Fibroblast of villous mesenchyme (primary cell): ENCODE results near the gene POC1A. TPM values are rescaled to one million over a fixed set of nuclear protein-coding genes. Genes with fewer than 3 reads are reported as not detected.

Experiments used
- DNase-seq: peaks from one replicate; pipeline ENCODE4 v3.0.0-alpha.2; 2010; ENCODE audit warnings: low read depth
- H3K4me3 ChIP-seq: 2 replicates; pipeline ENCODE4 v1.5.1; 2011; ENCODE audit warnings: low read depth, mild to moderate bottlenecking, low read length
- total RNA-seq: library from RNA; depleted of rRNA; stranded (reverse); fragments of >200 nt; gene quantifications from 2 replicates; pipeline ENCODE4 v1.2.3, GENCODE V29; 2012
- TF ChIP-seq, protein P1 (sequence below): IDR thresholded peaks from 2 replicates; pipeline ENCODE4 v1.5.1; 2012; ENCODE audit warnings: low read depth, mild to moderate bottlenecking, low read length; ENCODE audit not compliant: insufficient read depth

Gene POC1A
- total RNA-seq, 1 donor: 5.6 TPM

DNA sequence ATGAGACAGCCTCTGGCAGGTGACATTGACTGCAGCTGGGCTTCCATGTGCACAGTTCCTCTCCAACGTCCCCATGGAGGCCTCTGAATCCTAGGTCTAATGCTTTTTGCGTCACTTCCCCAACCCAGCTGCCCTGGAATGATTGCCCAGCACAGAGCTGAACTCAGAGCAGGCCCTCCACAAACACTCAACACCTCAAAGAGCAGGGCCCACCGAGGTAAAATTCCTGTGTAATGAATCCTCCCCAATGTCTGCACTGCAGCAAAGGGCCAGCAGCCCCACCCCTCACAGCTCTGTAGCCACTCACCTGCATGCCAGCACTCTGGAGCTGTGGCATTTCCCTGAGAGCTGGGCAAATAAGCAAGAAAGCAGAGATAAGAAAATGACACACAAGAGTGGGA is 55.2 kb downstream of the POC1A start:
- TF ChIP-seq, protein P1, sequence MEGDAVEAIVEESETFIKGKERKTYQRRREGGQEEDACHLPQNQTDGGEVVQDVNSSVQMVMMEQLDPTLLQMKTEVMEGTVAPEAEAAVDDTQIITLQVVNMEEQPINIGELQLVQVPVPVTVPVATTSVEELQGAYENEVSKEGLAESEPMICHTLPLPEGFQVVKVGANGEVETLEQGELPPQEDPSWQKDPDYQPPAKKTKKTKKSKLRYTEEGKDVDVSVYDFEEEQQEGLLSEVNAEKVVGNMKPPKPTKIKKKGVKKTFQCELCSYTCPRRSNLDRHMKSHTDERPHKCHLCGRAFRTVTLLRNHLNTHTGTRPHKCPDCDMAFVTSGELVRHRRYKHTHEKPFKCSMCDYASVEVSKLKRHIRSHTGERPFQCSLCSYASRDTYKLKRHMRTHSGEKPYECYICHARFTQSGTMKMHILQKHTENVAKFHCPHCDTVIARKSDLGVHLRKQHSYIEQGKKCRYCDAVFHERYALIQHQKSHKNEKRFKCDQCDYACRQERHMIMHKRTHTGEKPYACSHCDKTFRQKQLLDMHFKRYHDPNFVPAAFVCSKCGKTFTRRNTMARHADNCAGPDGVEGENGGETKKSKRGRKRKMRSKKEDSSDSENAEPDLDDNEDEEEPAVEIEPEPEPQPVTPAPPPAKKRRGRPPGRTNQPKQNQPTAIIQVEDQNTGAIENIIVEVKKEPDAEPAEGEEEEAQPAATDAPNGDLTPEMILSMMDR: no peak
- H3K4me3 ChIP-seq: no peak overlapping the region
- DNase-seq: no peak

DNA sequence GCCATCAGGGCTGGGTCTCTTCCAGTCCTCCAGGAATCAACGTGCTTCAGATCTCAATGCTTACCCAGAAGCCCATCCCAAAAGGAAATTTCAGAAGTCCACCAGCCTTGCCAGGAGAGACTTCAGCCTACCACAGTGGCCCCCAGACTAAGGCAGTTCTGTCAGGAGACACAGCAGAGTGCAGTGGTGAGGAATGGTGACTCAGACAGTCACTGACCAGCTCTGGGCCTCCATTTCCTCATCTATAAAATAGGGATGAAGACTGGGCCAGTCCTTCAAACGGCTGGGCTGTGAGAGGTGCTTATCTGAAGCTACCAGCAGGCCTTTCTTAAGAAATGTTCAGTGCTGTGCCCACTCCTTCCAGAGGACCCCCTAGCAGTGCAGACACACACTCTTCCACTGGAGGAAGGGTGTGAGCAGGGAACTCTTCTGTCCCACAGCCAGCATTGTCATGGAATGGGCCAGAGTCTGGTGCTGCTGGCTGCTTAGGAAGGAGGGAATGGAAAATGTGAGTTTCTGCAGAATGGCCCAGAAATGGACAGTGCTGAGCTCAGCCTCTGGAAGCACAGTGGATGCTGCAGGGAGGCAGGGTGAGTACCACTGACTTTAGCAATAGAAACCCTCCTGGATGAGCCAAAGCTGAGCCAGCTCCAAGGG is 56.2 kb downstream of the POC1A start:
- no peak overlapping the region for H3K4me3 ChIP-seq
- TF ChIP-seq, protein P1: no peak
- no peak for DNase-seq

DNA sequence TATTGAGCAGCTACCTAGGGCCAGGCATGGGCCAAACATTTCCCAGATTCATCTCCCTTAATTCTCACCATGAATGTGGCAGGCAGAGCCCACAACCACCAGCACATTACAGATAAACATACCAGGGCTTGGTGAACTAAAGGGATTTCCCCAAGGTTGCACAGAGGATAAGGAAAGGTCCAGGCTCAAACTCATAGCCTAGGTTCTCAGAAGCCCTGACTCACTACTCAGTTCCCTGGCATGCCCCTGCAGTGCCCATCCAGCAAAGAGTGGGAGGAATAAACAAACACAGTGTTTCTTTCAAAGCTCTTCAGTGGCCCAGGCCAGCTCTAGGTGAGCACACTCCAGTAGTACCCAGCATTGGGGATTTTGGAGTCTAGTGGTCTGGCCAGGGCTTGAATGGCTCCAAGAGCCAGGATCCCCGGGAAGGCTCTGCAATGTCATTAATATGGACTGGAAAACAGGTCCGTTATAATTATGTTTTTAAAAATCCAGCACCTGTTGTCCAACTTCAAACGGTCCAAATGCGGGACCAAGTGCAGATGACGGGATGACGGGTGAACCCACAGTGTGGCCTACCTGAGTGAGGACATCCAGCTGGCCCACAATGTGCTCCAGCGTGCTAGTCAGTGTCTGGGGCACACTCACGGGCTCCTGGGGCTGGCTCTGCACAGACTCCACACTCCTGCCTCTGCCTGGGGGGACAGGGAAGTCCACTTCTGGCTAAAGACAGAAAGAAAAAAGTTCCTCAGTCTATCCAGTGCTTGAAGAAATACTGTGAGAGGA is 58.0 kb downstream of the POC1A start:
- DNase-seq: no peak
- H3K4me3 ChIP-seq: no peak overlapping the region
- TF ChIP-seq, protein P1: no peak

DNA sequence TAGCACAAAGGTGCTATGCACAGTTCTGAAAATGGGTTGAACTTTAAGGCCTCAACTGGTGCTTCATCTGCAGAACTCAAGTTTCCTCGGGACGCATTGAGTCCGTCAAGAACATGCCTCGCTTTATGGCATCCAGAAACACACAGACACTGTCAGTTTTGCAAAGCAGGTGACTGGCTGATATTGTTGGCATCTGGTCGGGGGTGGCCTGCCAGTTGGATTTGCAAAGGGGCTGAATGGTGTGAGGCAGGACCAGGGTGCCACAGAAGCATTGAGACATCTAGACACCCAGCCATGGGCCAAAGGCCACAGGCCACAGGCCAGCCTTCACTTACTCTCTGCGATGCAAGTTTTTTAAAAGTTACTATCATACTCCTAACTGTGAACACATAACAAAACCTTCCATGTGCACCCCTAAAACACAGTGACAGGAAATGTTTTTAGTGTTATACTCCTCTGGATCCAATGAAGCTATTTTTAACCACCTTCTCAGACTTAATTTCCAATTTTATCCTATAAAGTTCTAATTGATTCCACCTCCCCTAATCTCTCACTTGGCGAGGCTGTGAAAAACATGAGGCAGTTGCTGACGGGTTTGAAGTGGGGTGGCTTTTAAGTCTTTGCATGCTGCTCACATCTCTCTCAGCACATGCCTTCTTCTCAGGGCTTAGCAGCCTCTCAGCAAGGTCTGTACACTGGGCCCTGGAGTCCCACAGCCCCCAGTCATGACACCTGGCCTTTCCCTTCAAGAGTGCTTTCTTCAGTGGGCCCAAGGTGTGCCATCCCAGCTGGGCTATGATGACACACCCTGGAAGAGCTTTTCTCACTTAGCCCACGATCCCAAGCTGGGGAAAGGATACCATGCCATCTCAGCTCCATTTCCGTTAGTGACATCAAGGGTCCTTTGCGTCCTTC is 59.4 kb downstream of the POC1A start:
- TF ChIP-seq, protein P1: no peak
- no peak overlapping the region for H3K4me3 ChIP-seq
- DNase-seq: no peak

DNA sequence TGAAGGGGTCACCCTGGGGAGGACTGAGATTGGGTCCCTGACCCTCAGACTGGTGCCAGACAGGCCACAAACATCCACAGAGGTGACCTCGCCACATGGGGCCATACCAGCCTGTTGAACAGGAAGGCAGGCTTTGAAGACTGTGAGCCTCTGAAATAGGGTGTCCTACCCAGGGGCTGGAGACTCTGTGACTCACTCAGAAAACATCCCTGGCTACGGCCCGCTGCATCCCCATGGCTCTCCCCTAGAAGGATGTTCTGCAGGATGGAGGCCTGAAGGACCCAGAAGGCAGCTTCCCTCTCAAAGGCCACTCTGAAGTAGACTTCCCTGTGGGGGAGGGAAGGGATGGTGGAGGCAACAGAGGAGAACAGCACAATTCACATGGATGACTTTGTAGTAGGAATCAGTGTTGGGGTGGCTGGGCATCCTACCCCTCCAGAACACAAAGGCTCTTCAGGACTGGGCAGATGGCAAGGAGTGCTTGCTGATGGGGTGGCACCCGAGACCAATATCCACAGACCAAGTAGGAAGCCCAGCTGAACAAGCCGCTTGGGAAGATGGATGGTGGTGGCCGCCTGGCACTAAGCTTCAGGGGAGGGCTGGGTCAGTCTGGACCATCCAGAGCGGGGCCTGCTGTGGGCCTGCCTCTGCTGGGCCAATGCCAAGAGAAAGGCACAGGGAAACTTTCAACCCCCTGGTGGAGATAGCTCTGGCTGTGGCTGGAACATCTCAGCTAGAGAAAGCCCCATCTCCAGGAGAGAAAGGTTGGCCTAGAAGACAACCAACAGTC is 60.3 kb downstream of the POC1A start:
- H3K4me3 ChIP-seq: no peak overlapping the region
- no peak for DNase-seq
- TF ChIP-seq, protein P1: no peak

DNA sequence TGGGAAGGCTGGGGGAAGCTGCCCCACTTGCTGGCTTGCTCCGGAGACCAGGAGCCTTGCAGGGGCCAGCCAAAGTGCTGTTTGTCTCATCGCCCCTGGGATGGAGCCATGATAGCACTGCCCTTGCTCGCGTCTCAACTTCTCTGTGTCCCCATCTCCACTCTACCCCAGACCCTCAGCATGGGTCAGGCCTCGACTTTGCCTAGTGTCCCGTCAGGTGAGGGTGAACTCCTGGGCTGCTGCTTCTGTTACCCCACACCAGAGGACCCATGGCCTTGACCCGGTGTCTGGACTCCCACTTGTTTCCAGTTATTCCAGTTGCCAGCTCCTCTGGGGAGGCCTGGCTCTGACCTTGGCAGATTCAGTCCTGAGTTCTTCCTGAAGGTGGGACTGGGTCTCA is 61.3 kb downstream of the POC1A start:
- DNase-seq: no peak
- TF ChIP-seq, protein P1: no peak

More for the DNA sequence above, 61.3 kb downstream of the POC1A start:
- H3K4me3 ChIP-seq: no peak overlapping the region
